ENCODE data around the gene TSPEAR. TPM values are rescaled to one million over a fixed set of nuclear protein-coding genes. Genes with fewer than 3 reads are reported as not detected.

TSPEAR gene
- total RNA-seq, 4 donors from 2014 or later = not detected

GRCh38 chr21:44529011-44529421 lies 182.4 kb downstream of the TSPEAR start:
- no peak for TF ChIP-seq POLR2A (IDR thresholded peaks at IDR 0.05)
- TF ChIP-seq CTCF (IDR thresholded peaks at IDR 0.05 in 4 of 5, conservative IDR thresholded peaks at IDR 0.05 in 1 of 5) = no peak
- H3K27ac ChIP-seq = no peak overlapping the region
- H3K36me3 ChIP-seq = no peaks in the 10 kb centered on the region
- ATAC-seq (no peak), DNase-seq (no peak)
- H3K9me3 ChIP-seq = no peaks in the 10 kb centered on the region
- no peak overlapping the region for H3K4me3 ChIP-seq
- H3K27me3 ChIP-seq = peaks cover 0 to 13% (median 12%) of the 10 kb centered on the region in 3 donors
- H3K4me1 ChIP-seq = no peaks in the 10 kb centered on the region
- in situ Hi-C loops (cut with MboI; ENCODE audit: low sequenced_read_pairs in 4 of 4) (no loop called here), intact Hi-C loops (cut with DNase I; ENCODE audit: low total_unique reads) (no loop called here)

GRCh38 chr21:44528634-44528995 lies 182.8 kb downstream of the TSPEAR start:
- DNase-seq (no peak), ATAC-seq (no peak)
- H3K4me3 ChIP-seq = no peak overlapping the region
- in situ Hi-C loops (cut with MboI; ENCODE audit: low sequenced_read_pairs in 4 of 4) (no loop called here), intact Hi-C loops (cut with DNase I; ENCODE audit: low total_unique reads) (no loop called here)
- H3K36me3 ChIP-seq = no peaks in the 10 kb centered on the region
- H3K9me3 ChIP-seq = no peaks in the 10 kb centered on the region
- TF ChIP-seq CTCF (IDR thresholded peaks at IDR 0.05 in 4 of 5, conservative IDR thresholded peaks at IDR 0.05 in 1 of 5) (no peak), POLR2A (IDR thresholded peaks at IDR 0.05) (no peak)
- H3K27me3 ChIP-seq = peaks cover 0 to 13% (median 12%) of the 10 kb centered on the region in 3 donors
- no peak overlapping the region for H3K27ac ChIP-seq
- H3K4me1 ChIP-seq = no peaks in the 10 kb centered on the region

GRCh38 chr21:44527983-44528633 lies 183.3 kb downstream of the TSPEAR start:
- TF ChIP-seq POLR2A (IDR thresholded peaks at IDR 0.05) (no peak), CTCF (IDR thresholded peaks at IDR 0.05 in 4 of 5, conservative IDR thresholded peaks at IDR 0.05 in 1 of 5) (no peak)
- no peaks in the 10 kb centered on the region for H3K4me1 ChIP-seq
- no peak for DNase-seq
- H3K4me3 ChIP-seq = no peak overlapping the region
- in situ Hi-C loops (cut with MboI; ENCODE audit: low sequenced_read_pairs in 4 of 4) (no loop called here), intact Hi-C loops (cut with DNase I; ENCODE audit: low total_unique reads) (no loop called here)
- no peaks in the 10 kb centered on the region for H3K36me3 ChIP-seq
- H3K27me3 ChIP-seq = peaks cover 0 to 13% (median 12%) of the 10 kb centered on the region in 3 donors
- H3K27ac ChIP-seq = no peak overlapping the region
- no peak for ATAC-seq
- no peaks in the 10 kb centered on the region for H3K9me3 ChIP-seq

GRCh38 chr21:44527156-44527982 lies 184.0 kb downstream of the TSPEAR start:
- in situ Hi-C loops (cut with MboI; ENCODE audit: low sequenced_read_pairs in 4 of 4) = no loop called here
- no peaks in the 10 kb centered on the region for H3K36me3 ChIP-seq
- DNase-seq (no peak), ATAC-seq (no peak)
- TF ChIP-seq CTCF (IDR thresholded peaks at IDR 0.05 in 4 of 5, conservative IDR thresholded peaks at IDR 0.05 in 1 of 5) (no peak), POLR2A (IDR thresholded peaks at IDR 0.05) (no peak)
- H3K27ac ChIP-seq = no peak overlapping the region
- no peak overlapping the region for H3K4me3 ChIP-seq
- no peaks in the 10 kb centered on the region for H3K4me1 ChIP-seq
- no peaks in the 10 kb centered on the region for H3K9me3 ChIP-seq
- intact Hi-C loops (cut with DNase I; ENCODE audit: low total_unique reads) = no loop called here
- H3K27me3 ChIP-seq = peaks cover 0 to 12% (median 9%) of the 10 kb centered on the region in 3 donors

Data from gastrocnemius medialis (tissue), 4 donors.